DMS53 treated with DMSO at 0.1 percent for 48 hours (cell line): ENCODE measurements around the gene ZNF792.
"Not testable (repeated sequence)": the region's sequence is repeated elsewhere in the genome, so short reads cannot be mapped to it uniquely, and the experiment has no call there.

Experiments
- DNase-seq: peaks from one replicate; lab custom pipeline; 2025; ENCODE audit not compliant: unreplicated experiment; lab: John Stamatoyannopoulos, UW

Gene ZNF792

DNA sequence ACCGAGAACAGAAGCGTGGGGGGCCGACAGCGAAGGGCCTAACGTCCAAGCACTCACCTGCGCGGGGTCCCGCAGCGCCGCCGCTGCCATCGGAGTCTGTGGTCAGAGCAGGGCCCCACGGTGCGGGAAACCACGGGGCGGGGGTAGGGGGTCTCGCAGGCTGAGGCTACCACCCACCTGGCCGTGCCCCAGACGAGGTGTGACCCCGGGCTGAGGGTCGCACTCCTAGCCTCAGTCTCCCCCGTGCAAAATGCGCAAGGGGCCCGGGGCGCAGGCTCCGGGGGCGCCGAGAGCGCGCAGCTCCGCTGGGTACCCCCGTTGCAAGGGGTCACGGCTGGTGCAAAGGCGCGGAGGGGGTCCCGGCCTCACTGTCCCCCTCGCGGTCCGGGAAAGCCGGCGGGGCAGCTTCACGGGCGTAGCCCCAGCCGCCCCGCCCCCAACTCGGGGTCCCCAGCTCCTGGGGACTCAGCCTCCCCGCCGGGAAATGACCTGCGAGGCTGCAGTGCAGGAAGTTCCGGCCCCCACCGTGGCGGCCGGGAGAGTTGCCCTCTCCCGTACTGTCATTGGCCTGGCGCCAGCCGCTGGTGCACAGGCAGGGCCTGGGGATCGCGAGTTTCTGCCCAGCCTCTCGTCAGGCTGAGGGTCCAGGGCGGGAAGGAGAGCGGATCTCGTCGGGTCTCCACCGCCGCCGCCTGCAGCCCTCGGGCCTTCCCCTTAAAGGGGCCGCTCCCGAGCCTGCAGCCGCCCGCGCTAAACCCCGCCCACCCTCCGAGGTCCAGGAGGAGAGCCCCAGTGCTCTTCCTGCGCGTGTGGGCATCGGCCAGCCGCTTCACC, at the start of gene ZNF792:
TSS of gene ZNF792 (minus strand) at position 657 of the 834 bp plus-strand sequence. CDS start at position 90, 567 bp downstream.
- DNase-seq = peak; percentile 52

DNA sequence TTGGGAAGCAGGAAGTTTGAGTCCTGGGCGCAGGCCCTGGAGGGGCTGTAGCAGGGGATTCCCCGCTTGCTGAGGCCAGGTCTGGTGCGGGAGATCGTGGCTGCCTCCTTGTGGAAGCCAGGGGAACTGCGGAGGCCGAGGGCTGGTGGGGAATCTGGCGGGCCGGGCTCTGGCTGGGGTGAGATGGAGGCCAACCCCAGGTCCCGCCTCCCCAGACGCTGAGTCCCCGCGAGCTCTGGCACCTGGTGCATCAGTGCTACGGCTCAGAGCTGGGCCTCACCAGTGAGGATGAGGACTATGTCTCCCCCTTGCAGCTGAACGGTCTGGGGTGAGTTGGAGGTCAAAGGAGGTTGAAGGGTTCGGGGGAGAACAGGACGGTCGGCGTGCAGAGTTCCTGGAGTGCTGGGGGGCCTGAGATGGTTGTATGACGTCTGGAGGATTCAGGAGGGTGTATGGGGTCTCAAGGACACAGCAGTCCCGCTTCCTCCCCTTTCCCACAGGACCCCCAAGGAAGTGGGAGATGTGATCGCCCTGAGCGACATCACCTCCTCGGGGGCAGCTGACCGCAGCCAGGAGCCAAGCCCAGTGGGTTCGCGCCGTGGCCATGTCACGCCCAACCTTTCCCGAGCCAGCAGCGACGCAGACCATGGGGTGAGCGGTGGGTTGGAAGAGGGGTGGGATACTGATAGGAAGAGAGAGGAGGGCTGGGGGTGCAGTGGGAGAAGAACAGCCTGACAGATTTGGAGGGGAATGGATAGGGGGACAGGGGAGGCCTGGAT, 49.2 kb upstream of the ZNF792 start:
- peak; percentile 14 for DNase-seq

DNA sequence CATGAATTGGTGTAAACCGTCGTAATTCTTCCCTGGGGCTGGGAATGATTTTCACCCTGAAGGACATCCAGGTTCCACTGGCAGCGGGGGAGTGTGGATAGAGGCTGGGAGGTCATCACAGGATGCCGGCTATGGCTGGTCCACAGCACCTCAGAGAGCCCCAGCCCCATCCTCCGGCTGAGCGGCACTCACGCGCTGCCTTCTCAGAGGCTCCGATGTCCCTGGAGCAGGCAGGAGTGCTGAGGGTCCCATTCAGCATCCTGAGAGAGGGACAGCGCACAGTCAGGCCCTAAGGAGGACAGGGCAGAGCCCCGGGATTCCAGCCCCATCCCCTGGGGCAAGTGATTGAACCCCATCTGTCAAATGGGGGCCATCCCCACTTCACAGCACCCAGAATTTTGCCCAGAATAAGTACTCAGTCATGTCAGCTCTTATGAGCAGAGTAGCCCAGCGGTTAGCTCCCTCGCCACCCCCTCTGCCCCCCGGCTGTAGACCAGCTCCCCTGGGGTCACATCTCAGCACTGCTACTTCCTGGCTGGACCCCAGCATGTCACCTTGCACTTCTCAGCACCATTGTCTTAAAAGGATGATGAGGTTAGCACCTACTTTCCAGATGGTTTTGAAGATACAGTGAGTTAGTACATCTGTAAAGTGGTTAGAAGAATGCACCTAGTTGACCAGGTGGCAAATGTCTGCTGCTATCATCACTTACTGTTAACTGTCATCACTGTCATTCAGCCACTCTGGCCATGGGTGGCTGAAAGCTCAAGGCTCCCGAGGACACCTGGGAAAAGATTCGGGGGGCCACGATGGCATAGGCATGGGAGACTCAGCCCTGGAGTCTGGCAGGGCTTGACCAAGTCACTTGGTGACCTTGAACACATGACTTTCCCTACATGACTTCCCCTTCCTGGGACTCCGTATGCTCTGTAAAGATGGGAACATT, 48.0 kb upstream of the ZNF792 start:
- DNase-seq = no peak

DNA sequence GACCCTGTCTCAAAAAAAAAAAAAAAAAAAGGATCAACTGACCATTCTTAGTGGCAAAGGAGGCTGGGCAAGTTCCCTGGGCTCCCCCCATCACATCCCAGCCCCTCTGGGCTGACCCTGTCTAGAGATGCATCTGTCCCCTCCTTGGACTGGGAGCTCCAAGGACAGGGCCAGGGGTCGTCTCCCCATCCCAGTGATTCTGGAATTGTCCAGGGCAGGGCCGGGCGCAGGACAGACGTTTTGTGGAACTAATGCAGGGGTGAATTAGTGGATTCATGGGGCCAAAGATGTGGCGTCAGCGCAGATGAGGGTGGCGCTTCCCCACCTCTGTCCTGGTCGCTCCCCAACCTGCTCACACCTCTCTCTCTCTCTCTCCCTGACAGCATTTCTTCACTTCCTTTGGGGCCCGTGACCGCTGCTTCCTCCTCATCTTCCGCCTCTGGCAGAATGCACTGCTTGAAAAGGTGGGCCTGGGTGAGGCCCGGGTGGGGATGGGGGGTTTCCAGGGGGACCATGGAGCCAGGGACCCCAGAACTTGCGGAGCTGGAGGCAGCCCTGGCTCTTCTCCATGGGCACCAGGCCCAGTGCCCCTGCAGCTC, 47.2 kb upstream of the ZNF792 start:
- no peak for DNase-seq

DNA sequence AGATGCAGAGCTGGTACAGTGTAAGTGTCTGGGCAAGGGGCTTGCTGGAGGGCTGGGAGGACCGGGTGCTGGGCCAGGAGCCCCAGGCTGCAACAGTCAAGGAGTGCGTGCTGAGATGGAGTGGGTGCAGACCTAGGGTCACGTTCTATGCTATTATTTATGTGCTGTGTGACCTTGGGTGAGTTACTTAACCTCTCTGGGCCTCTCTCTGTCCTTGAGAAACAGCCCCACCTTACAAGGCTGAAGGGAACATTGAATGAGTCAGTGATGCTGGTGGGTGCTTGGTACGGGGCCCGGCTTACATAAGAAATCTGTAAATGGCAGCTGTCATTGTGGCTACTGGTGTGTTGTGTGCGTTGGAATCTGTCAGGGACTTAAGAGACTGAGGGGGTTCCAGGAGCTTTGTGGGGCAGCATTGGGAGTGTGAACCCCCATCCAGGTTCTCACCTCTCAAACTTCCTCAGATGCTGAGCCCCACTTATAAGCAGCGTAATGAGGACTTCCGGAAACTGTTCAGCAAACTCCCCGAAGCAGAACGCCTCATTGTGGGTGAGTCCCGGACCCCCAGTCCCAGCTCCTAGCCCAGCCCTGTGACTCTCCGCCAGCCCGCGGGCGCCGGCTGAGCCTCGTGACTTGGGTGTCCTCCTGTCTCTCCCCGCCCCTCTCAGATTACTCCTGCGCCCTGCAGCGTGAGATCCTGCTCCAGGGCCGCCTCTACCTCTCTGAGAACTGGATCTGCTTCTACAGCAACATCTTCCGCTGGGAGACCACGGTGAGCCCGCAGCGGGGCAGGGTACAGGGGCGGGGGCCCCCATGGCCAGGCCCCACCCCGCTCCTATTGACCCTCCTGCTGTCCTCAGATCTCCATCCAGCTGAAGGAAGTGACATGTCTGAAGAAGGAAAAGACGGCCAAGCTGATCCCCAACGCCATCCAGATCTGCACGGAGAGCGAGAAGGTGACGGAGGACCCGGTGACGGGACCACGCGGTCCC, 45.7 kb upstream of the ZNF792 start:
- no peak for DNase-seq

DNA sequence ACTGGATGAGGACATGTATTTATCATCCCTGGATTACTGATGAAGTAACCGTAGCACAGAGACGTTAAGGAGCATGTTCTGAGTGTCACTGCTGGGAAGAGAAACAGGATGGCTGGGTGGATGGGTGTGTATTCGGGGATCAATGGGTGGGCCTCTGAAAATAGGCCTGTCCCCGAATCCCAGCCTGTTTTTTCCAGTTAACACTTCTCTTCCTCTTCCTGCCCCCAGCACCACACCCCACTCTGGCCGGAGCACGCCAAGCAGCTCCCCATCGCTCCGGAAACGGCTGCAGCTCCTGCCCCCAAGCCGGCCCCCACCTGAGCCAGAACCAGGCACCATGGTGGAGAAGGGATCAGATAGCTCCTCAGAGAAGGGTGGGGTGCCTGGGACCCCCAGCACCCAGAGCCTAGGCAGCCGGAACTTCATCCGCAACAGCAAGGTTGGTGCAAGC, 44.9 kb upstream of the ZNF792 start:
- DNase-seq = no peak

DNA sequence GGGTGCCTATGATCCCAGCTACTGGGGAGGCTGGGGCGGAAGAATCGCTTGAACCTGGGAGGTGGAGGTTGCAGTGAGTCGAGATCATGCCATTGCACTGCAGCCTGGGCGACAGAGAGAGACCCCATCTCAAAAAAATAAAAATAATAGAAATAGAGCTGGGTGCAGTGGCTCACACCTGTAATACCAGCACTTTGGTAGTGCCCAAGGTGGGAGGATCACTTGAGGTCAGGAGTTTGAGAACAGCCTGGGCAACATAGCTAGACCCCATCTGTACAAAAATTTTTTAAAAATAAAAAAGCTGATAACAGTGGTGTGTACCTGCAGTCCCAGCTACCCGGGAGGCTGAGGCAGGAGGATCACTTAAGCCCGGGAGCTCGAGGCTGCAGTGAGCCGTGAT, 43.4 kb upstream of the ZNF792 start:
- not testable (repeated sequence) for DNase-seq

DNA sequence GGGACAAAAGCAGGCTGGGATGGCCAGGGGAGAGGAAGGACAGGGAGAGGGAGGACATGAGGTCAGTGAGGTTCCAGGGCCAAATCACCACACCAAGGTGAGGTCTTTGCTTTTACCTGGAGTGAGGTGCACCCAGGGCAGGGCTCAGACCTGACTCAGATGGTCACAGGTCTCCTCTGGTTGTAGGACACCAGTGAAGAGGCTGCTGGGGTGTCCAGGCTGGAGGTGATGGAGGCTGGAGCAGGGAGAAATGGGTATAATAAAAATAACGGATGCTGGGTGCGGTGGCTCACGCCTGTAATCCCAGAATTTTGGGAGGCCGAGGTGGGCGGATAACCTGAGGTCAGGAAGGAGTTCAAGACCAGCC, 43.0 kb upstream of the ZNF792 start:
- no peak for DNase-seq

DNA sequence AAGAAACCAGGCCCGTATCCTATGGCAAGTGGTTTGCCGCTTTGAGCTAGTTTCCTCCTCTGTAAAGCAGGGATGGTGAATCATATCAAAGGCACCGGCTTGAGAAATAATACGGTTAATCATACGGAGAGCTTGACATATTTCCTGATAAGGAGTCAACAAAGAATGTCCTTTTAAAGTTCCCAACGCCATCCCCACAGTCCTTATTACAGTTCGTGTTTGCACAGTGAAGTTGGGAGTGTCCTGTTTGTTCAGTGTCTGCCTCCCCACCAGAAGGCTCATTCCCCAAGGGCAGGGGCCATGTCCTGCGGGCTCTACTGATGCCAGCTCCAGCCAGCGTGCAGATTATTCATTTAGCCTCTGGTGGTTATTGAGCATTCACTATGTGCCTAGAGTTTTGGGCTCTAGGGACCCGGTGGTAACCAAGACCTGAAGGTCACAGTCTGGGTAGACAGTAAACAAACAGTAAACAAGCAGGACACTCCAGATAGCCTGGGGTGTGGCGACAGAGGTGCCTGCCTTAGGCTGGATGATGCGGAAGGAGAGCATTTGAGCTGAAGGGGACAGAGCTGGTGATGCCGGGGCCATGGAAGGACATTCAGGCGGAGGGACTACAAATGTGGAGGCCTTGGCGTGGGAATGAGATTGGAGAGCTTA, 42.4 kb upstream of the ZNF792 start:
- peak; percentile 70 for DNase-seq

DNA sequence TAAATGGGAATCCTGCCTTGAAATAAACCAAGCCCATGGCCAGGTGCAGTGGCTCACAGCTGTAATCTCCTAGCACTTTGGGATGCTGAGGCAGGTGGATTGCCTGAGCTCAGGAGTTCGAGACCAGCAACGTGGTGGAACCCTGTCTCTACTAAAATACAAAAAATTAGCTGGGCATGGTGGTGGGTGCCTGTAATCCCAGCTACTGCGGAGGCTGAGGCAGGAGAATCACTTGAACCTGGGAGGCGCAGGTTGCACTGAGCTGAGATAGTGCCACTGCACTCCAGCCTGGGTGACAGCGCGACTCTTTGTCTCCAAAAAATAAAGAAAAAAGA, 41.9 kb upstream of the ZNF792 start:
- not testable (repeated sequence) for DNase-seq

DNA sequence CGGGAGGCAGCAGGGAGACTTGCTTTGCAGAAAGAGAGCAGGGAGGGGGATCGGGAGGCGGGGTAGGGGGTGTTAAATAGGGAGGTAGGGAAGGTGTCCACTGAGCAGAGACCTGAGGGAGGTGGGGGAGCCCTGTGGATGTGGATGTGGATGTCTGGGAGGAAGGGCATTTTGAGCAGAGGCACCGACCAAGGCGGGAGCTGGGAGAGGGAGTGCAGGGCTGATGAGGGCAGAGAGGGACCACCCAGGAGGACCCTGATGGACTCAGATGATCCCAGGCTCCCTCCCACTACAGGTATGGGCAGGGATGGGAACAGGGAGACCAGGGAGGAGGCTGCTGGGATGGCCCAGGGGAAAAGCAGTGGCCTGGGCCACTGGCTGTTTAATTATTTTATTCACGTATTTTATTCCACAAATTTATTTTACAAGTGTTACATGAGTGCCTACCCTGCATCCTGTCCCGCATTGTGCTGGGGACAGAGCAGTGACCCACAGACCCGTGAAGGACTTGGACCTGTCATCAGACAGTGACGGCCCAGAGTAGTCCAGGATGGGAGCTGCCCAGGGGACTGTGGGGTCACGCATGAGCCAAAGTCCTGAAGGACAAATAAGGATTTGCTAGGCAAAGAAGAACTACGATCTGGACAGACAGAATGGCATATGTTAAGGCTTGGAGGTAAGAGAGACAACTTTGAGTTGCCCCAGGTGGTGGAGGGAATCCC, 41.4 kb upstream of the ZNF792 start:
- no peak for DNase-seq

DNA sequence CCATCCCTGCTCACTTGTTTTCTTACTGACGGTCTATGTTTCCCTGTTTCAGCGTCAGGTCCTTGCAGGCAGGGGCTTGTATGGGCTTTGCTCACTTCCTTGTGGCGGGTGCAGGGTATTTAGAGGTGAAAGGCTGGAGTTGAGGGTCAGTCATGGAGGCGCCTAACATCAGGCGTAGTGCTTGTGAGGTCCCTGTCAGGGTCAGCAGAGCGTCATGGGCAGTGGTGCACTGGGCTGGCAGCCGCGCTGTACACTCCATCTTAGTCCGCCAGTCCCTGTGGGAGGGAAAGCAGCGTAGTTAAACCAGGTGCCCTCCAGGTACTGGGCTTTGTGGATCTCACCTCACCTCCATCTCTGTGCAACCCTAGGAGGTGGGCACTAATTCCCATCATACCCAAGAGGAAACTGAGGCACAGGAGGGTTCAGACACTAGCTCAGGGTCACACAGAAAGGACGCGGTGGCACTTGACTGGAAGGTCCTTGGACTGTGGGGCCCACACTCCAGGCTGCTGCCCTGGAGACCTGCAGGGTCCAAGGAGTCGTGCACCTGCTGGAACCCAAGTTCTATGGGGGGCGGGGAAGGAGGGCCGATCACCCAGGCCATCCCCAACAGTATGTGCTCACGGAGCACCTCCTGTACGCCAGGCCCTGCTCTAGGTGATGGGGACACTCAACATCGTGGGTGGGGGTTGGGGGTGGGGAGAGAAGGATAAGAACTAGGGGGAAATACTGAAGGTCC, 40.7 kb upstream of the ZNF792 start:
- no peak for DNase-seq

DNA sequence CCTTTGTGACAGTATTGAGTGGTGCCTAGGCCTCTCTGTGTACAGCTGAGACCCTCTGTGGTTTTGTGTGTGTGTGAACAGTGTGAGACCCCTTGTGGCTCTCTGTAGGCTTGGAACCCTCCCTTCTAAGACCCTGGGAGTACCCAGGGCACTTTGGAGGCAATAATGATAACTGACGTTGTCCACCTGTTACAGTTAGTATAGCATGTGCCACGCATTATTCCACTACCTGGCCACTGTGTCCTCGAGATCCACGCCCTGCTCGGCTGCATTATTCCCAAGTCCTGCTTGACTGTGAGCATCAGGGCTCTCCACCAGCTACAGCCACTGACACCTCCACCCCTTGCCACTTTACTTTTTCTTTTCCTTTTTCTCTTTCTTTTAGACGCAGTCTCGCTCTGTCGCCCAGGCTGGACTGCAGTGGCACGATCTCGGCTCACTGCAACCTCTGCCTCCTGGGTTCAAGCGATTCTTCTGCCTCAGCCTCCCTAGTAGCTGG, 38.1 kb upstream of the ZNF792 start:
- no peak for DNase-seq

DNA sequence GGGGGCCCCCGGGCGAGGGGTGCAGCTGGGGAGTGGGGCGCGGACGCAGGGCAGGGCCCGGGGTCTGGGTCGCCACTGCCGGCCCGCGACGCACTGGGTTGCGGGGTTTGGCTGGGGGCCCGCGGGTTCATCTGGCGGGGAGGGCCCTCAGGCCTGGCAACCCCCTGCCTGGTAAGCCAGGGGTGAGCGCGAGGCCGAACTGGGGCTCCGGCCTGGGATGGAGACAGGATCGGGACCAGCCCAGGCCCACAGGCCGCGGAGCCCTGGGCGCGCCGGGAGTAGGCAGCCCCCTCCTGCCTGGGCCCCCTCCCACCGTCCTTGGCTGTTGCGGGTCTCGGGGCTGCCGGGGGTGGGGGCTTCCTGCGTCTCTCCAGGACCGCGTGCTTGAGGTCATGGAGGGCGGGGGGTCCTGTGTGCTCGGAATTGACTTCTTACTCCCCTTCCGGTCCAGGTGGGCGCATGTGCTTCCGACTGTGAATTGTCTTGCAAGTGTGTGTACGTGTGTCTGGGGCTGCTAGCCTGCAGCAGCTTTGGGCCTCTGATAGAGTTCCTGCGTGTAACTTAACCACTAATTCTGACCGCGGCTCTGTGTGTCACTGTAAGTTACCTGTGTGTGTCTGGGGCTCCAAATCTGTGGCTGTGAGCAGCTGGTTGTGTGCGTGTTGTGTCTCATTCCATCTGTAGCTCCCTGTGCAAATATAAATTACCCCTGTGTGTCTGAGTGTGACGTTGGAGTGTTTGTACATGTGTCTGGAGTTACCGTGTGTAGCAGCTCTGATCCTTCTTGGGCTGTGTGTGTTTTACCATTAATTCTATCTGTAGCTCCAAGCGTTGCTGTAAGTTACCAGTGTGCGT, 36.8 kb upstream of the ZNF792 start:
- DNase-seq = peak; percentile 87

DNA sequence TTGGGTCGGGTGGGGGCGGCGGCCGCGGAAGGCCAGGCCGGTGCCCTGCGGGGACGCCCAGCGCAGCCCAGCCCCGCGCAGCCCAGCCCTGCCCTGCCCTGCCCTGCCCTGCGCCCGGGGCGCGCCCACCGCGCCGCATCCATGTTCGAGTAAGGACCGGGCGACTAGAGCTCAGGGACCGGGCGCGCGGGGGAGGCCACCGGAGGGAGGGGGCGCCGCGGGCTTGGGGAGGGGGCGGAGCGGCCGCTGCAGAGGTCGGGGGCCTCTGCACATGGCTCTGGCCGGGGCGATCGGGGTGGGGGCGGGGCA, 36.3 kb upstream of the ZNF792 start:
- no peak for DNase-seq

DNA sequence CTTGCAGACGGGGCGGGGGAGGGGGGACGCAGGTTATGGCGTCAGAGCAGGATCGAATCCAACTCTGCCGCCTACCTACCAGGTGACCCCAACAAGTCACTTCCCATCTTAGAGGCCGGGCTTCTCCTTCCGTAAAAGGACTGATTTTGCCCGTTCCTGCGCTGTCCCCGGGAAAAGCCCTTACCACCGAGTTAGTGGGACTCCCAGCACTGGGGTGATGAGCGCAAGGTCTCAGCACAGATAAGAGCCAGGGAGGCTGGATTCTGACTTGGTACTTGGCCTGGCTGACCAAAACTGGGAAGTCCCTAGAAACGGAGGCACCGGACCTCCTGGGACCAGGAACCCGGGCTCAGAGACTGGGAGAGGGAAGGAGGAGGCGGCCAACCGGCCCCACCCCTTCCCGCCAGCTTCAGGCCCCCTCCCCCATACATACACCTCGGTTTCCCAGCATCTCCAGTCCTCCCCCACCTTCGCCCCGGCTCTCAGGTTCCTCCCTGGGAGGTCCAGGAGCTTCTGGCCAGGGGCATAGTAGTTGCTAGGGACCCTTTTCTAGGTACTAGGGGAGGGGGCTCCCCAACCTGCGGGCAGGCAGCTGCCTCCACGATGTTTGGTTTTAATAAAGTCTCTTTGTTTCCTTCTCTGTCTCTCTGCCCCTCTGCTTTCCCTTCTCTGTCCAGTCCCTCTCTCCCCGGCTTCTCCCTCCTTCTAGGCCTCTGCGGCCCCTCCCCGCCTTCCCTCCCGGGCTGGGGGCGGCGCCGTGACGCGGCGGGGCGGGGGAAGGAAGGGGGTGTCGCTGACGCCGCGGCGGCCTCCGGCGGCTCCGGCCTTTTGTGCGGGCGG, 35.7 kb upstream of the ZNF792 start, which contains the start of gene GRAMD1A:
TSS of gene GRAMD1A (plus strand) at position 826 of the 840 bp plus-strand sequence. CDS start 156 bp downstream, outside the sequence.
- peak; percentile 80 for DNase-seq
